GM21619 (cell line): ENCODE results near the gene TMEM208.

Experiments used
- ATAC-seq: cut with Tn5 transposase; IDR thresholded peaks from one replicate; pipeline ENCODE4 v1.9.1; 2021; ENCODE audit not compliant: unreplicated experiment

The TMEM208 gene

GRCh38 chr16:67271446-67271845 is 44.5 kb downstream of the TMEM208 start:
- no peak for ATAC-seq

GRCh38 chr16:67275321-67275720 is 48.4 kb downstream of the TMEM208 start:
- ATAC-seq, result no peak

GRCh38 chr16:67277294-67277998 is 50.5 kb downstream of the TMEM208 start:
- no peak for ATAC-seq

- no peak for ATAC-seq
Measured at GRCh38 chr16:67277999-67278772, 51.3 kb downstream of the TMEM208 start.
